AG09309 (cell line): ENCODE data around the gene GNRH2.

ENCODE experiments used
- DNase-seq: peaks from one replicate; pipeline ENCODE4 v3.0.0-alpha.2; 2010; ENCODE audit warnings: low read depth
- H3K4me3 ChIP-seq: 2 replicates; pipeline ENCODE4 v1.5.1; 2011; ENCODE audit warnings: mild to moderate bottlenecking, low read depth, low read length, moderate library complexity; ENCODE audit not compliant: control insufficient read depth
- TF ChIP-seq, protein P1 (sequence below): IDR thresholded peaks from 2 replicates; pipeline ENCODE4 v1.5.1; 2011; ENCODE audit warnings: mild to moderate bottlenecking, low read depth, low read length, inconsistent platforms; ENCODE audit not compliant: insufficient read depth, control insufficient read depth; ENCODE audit errors: missing control alignments

The GNRH2 gene

DNA sequence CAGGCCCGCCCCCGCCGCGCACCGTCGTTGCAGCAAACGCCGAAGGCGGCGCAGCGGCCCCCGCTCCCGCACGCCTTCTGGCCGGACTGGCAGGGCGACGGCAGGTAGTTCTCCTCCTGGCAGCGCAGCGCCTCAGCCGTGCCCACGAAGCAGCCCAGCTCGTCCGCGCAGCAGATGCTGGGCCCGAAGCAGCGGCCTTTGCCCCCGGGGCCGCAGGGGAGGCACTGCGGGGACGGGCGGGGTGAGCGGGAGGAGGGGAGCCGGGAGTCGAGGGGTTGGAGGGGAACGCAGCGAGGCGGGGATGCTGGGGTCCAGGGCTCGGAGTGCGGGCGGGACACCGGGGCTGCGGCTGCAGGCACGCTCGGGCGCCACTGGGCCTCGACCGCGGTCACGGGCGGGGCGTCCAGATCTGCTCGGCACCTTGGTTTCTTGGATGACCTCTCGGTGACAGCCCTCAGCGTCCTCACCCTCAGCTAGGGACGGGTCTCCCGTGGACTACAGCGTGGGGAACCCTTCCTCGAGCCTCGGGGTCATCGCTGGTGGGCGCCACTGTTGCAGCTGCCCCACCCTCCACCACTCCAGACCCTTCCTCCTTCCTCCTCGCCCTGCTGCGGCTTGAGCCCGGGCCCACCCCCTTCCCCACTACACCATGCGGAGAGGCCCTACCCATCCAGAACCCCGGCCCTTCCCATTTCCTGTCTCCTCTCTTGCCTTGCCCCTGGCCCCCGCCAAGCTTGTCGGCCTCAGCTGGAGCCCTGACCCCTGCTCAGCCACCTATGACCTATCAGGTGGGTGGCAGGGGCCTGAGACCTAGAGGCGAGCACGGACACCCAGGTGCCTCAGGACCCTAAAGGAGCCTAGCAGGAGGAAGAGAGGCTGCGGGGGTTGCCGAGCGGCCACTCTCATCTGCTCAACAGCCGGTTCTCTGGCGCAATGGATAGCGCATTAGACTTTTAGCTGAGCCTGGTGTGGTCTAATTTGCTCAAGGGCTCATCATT is 39.8 kb downstream of the GNRH2 start:
- no peak for DNase-seq
- no peak overlapping the region; the same call in 1 of the 2 replicates for H3K4me3 ChIP-seq
- TF ChIP-seq, protein P1, sequence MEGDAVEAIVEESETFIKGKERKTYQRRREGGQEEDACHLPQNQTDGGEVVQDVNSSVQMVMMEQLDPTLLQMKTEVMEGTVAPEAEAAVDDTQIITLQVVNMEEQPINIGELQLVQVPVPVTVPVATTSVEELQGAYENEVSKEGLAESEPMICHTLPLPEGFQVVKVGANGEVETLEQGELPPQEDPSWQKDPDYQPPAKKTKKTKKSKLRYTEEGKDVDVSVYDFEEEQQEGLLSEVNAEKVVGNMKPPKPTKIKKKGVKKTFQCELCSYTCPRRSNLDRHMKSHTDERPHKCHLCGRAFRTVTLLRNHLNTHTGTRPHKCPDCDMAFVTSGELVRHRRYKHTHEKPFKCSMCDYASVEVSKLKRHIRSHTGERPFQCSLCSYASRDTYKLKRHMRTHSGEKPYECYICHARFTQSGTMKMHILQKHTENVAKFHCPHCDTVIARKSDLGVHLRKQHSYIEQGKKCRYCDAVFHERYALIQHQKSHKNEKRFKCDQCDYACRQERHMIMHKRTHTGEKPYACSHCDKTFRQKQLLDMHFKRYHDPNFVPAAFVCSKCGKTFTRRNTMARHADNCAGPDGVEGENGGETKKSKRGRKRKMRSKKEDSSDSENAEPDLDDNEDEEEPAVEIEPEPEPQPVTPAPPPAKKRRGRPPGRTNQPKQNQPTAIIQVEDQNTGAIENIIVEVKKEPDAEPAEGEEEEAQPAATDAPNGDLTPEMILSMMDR: no peak

DNA sequence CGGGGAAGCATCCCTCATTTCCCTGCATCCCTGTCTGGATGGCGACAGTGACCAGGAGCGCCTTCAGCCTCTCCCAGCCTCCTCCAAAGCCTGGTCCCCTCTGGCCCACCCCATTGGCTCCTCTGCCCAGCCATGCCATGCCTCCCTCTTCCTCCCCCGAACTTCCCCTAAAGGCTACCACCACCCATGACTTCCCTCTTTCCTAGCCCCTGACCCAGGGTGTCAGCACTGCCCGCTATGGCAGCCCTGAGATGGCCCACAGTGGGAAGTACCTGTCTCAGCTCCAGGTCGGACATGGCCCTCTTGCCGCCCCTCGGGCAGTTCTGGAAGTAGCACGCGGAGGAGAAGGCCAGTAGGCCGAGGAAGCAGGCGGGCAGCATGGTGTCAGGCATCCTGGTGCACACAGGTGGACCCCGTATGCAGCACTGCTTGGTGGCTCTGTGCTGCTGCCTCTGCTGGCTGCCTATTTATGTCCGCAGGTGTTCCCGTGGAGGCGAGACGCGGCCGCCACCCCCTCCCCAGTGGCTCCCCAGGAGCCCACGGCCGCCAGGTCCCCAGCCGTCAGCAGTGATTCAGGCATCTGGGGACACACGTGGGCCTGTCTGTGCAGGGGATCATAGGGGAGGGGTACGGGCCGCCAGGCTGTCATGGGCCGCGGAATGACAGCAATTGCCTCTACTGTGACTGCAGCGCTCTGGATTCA is 41.0 kb downstream of the GNRH2 start, which contains the start of gene AVP:
Gene AVP (minus strand): TSS at position 442 of the 703 bp plus-strand sequence. CDS start 50 bp downstream, at position 392.
- TF ChIP-seq, protein P1: no peak
- no peak within 1 kb of the TSS for H3K4me3 ChIP-seq
- DNase-seq: no peak

DNA sequence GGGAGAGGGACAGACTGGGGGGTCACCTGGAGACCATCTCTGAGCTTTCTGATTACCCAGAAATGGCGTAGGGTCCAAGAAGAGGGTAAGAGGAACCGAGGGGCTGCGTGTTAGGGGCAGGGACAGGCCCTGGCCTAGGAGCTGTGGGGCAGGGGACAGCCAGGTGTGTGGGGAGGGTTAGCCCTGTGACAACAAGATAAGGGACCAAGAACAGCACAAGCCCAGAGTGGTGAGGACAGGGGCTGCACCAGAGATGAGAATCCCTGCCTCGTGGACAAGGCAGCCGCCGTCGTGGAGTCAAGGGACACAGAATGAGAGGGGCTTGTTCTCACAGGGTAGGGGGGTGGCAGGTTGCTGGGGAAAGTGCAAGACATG is 41.6 kb downstream of the GNRH2 start:
- DNase-seq: no peak
- H3K4me3 ChIP-seq: no peak overlapping the region
- TF ChIP-seq, protein P1: no peak

DNA sequence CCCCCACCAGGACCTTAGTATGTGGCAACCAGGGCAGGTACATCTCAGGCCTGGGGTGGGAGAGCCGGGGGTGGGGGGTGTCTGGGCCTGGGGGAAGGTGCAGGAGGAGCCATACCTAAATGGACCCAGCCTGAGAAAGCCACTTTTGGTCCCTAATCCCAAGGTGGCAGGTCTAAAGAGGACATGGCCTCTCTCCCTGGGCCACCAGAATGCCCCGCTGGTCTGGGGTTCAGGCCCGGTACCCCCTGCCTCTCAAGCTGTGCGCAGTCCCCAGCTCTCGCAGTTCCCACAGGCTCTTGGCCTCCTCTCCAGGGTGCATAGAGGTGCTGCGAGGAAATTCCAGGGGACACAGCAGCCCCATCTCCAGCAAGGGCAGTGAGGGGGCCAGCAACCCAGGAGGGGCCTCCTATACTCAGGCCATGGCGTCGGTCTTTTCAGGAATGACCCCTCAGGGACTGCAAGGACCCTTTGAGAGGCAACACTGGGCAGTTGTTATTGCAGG is 42.2 kb downstream of the GNRH2 start:
- no peak overlapping the region for H3K4me3 ChIP-seq
- no peak for DNase-seq
- TF ChIP-seq, protein P1: no peak

DNA sequence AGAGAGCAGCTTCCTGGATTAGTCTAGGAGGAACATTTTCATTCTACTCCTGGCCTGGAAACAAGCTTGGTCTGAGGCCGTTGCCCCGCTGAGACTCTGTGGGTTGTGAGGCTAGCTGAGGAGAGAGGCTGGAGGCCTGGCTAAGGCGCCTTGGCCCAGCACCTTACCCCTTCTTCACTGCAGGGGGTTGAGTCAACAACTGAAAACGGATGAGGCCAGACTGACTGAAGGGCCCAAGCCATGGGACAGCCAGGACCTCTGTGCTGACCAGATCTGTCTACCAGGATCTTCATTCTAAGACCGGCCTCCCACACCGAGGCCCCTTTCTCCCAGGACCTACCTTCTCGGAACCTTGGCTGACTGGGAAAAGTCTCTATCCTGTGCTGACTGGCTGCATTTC is 44.6 kb downstream of the GNRH2 start:
- DNase-seq: no peak
- no peak overlapping the region for H3K4me3 ChIP-seq
- TF ChIP-seq, protein P1: no peak

DNA sequence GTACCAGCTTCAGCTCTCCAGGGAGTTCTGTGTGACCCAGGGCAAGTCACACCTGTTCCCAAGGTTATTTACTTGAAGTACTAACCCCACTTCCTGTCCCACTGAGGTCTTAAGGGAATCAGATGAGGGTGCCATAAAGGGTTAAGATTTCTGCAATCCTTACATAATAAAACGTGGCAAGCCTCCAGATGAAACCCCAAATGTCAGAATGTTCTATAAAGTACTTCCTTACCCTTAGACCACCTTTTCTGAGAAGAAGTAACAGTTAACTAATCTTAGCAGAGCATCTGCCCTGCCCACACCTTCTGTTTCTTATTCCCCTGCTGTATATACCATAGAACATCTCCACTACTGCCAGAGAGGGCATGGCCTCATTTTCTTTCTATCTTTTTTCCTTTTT is 47.1 kb downstream of the GNRH2 start:
- DNase-seq: no peak
- TF ChIP-seq, protein P1: no peak
- no peak overlapping the region for H3K4me3 ChIP-seq
